SK-N-SH treated with all-trans-retinoic acid at 6 μM for 48 hours (cell line): Measurements from ENCODE around the gene ARAP1.
A peak's percentile ranks its signal among the peaks of the same experiment; 100 is the strongest.

Experiments used
- ATAC-seq: fragments of 200-7000 bp; cut with Tn5 transposase; 3 replicates; pipeline ENCODE4 v1.9.1; 2020; ENCODE audit warnings: mild to moderate bottlenecking, moderate library complexity
- BACH2 ChIP-seq: fragments of 250-450 bp; sonication (Bioruptor Pico); IDR thresholded peaks from 2 replicates; pipeline ENCODE4 v1.9.0; 2021; ENCODE audit warnings: mild to moderate bottlenecking, borderline replicate concordance
- CSDC2 ChIP-seq: fragments of 250-450 bp; sonication (Bioruptor Pico); IDR thresholded peaks from 2 replicates; pipeline ENCODE4 v1.5.0; 2020; ENCODE audit warnings: mild to moderate bottlenecking, moderate library complexity
- OSR1 ChIP-seq: fragments of 250-450 bp; sonication (Bioruptor Pico); IDR thresholded peaks from 2 replicates; pipeline ENCODE4 v1.8.0; 2022; ENCODE audit warnings: moderate library complexity, mild to moderate bottlenecking, inconsistent platforms
- RARB ChIP-seq: fragments of 250-450 bp; sonication (Bioruptor Pico); IDR thresholded peaks from 2 replicates; pipeline ENCODE4 v1.8.0; 2021; ENCODE audit warnings: mild to moderate bottlenecking, moderate library complexity
- TCF4 ChIP-seq: fragments of 250-450 bp; sonication (Bioruptor Pico); IDR thresholded peaks from 2 replicates; pipeline ENCODE4 v1.8.0; 2021; ENCODE audit warnings: mild to moderate bottlenecking, moderate library complexity, borderline replicate concordance
- TOX ChIP-seq: fragments of 250-450 bp; sonication (Bioruptor Pico); IDR thresholded peaks from 2 replicates; pipeline ENCODE4 v1.8.0; 2021; ENCODE audit warnings: mild to moderate bottlenecking, moderate library complexity, borderline replicate concordance
- ZC3H10 ChIP-seq: fragments of 250-450 bp; sonication (Bioruptor Pico); IDR thresholded peaks from 2 replicates; pipeline ENCODE4 v1.5.1; 2021; ENCODE audit warnings: mild to moderate bottlenecking, moderate library complexity
- ZNF565 ChIP-seq: fragments of 450-650 bp; formaldehyde crosslinking; conservative IDR thresholded peaks from 2 replicates; pipeline ENCODE4 v1.5.0; 2020; ENCODE audit warnings: low read depth, mild to moderate bottlenecking, moderate library complexity
- ZNF8 ChIP-seq: fragments of 450-650 bp; formaldehyde crosslinking; IDR thresholded peaks from 2 replicates; pipeline ENCODE4 v1.5.0; 2020; ENCODE audit warnings: mild to moderate bottlenecking, moderate library complexity
- TF ChIP-seq, protein P1 (sequence below): fragments of 250-450 bp; sonication (Bioruptor Pico); IDR thresholded peaks from 2 replicates; pipeline ENCODE4 v1.5.0; 2020; ENCODE audit warnings: mild to moderate bottlenecking, moderate library complexity
- TF ChIP-seq, protein P2 (sequence below): fragments of 250-450 bp; sonication (Bioruptor Pico); IDR thresholded peaks from 2 replicates; pipeline ENCODE4 v1.5.1; 2020; ENCODE audit warnings: low read depth, mild to moderate bottlenecking, moderate library complexity
- TF ChIP-seq, protein P3 (sequence below): fragments of 250-450 bp; sonication (Bioruptor Pico); IDR thresholded peaks from 2 replicates; pipeline ENCODE4 v1.8.0; 2020; ENCODE audit warnings: mild to moderate bottlenecking, moderate library complexity, borderline replicate concordance
- TF ChIP-seq, protein P4 (sequence below): fragments of 250-450 bp; sonication (Bioruptor Pico); IDR thresholded peaks from 2 replicates; pipeline ENCODE4 v1.8.0; 2021; ENCODE audit warnings: low read depth, mild to moderate bottlenecking, moderate library complexity, borderline replicate concordance

ARAP1 gene

DNA sequence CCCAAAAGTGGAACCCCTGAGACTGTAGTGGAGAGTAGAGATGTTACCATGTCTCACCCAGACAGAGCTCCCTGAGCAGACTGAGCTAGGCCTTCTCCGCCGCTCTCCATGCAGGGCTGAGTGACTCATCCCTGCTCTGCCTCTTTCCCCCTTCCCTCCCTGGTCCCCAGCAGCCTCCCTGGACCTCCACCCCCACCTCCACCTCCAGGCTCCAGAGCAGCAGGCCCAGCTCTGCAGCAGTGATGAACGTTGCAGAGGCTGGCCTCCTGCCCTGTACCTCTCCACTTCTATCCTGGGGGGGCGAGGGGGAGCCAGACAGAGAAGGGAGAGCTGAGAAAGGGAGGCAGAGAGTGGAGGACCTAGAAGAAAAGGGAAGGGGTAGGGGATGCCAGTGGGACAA lies 19.3 kb upstream of the ARAP1 start:
- peak; percentile 83 for ATAC-seq
- TF ChIP-seq, protein P1, sequence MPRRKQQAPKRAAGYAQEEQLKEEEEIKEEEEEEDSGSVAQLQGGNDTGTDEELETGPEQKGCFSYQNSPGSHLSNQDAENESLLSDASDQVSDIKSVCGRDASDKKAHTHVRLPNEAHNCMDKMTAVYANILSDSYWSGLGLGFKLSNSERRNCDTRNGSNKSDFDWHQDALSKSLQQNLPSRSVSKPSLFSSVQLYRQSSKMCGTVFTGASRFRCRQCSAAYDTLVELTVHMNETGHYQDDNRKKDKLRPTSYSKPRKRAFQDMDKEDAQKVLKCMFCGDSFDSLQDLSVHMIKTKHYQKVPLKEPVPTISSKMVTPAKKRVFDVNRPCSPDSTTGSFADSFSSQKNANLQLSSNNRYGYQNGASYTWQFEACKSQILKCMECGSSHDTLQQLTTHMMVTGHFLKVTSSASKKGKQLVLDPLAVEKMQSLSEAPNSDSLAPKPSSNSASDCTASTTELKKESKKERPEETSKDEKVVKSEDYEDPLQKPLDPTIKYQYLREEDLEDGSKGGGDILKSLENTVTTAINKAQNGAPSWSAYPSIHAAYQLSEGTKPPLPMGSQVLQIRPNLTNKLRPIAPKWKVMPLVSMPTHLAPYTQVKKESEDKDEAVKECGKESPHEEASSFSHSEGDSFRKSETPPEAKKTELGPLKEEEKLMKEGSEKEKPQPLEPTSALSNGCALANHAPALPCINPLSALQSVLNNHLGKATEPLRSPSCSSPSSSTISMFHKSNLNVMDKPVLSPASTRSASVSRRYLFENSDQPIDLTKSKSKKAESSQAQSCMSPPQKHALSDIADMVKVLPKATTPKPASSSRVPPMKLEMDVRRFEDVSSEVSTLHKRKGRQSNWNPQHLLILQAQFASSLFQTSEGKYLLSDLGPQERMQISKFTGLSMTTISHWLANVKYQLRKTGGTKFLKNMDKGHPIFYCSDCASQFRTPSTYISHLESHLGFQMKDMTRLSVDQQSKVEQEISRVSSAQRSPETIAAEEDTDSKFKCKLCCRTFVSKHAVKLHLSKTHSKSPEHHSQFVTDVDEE: no peak
- TF ChIP-seq TCF4 (CRISPR knock-in tag) (no peak), OSR1 (CRISPR knock-in tag) (no peak), RARB (CRISPR knock-in tag) (no peak), ZNF8 (CRISPR knock-in tag) (no peak), ZNF565 (no peak)
- TF ChIP-seq, protein P2, sequence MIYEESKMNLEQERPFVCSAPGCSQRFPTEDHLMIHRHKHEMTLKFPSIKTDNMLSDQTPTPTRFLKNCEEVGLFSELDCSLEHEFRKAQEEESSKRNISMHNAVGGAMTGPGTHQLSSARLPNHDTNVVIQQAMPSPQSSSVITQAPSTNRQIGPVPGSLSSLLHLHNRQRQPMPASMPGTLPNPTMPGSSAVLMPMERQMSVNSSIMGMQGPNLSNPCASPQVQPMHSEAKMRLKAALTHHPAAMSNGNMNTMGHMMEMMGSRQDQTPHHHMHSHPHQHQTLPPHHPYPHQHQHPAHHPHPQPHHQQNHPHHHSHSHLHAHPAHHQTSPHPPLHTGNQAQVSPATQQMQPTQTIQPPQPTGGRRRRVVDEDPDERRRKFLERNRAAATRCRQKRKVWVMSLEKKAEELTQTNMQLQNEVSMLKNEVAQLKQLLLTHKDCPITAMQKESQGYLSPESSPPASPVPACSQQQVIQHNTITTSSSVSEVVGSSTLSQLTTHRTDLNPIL (CRISPR knock-in tag): no peak
- TF ChIP-seq, protein P3, sequence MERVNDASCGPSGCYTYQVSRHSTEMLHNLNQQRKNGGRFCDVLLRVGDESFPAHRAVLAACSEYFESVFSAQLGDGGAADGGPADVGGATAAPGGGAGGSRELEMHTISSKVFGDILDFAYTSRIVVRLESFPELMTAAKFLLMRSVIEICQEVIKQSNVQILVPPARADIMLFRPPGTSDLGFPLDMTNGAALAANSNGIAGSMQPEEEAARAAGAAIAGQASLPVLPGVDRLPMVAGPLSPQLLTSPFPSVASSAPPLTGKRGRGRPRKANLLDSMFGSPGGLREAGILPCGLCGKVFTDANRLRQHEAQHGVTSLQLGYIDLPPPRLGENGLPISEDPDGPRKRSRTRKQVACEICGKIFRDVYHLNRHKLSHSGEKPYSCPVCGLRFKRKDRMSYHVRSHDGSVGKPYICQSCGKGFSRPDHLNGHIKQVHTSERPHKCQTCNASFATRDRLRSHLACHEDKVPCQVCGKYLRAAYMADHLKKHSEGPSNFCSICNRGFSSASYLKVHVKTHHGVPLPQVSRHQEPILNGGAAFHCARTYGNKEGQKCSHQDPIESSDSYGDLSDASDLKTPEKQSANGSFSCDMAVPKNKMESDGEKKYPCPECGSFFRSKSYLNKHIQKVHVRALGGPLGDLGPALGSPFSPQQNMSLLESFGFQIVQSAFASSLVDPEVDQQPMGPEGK (CRISPR knock-in tag): no peak

DNA sequence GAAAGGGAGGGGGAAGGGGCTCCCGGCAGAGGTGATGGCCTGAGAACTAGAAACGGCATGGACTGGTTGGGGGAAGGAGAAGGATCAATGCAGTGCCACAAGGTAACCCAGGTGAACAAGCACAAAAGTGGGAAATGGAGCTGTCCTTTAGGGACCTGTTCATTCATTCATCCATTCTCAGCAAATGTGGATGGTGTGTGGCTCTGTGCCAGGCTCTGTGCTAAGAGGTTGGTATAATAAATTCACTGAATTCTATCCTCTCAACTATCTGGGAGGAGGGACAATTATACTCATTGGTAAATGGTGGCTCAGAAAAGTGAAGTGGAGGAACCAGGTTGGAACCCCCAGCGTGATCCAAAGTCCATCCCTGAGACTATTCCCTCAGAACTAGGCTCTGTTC lies 18.6 kb upstream of the ARAP1 start:
- ATAC-seq: no peak
- TF ChIP-seq, protein P4, sequence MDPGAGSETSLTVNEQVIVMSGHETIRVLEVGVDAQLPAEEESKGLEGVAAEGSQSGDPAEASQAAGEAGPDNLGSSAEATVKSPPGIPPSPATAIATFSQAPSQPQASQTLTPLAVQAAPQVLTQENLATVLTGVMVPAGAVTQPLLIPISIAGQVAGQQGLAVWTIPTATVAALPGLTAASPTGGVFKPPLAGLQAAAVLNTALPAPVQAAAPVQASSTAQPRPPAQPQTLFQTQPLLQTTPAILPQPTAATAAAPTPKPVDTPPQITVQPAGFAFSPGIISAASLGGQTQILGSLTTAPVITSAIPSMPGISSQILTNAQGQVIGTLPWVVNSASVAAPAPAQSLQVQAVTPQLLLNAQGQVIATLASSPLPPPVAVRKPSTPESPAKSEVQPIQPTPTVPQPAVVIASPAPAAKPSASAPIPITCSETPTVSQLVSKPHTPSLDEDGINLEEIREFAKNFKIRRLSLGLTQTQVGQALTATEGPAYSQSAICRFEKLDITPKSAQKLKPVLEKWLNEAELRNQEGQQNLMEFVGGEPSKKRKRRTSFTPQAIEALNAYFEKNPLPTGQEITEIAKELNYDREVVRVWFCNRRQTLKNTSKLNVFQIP: no peak

DNA sequence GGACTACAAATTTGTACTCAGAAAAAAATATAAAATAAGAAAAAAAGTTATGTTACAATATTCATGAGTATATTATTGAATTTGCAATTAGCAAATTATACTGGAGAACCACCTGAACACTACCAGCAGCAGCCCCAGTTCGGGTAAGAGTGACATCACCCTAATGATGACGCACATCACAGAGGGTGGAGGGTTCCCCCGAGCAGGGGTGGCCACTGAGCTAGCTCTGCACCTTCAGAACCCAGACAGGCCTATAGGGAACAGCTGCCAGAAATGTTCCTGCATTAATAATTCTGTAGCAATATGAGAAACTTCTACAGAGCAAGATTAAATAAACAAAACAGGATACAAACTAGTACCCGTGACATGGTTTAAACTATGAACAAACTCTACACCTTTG lies 17.5 kb upstream of the ARAP1 start:
- no peak for ATAC-seq
- TF ChIP-seq OSR1 (CRISPR knock-in tag) (no peak), ZC3H10 (no peak), BACH2 (CRISPR knock-in tag) (no peak), ZNF565 (no peak), CSDC2 (no peak)
- TF ChIP-seq, protein P4: no peak
- TF ChIP-seq, protein P3 (CRISPR knock-in tag): no peak

DNA sequence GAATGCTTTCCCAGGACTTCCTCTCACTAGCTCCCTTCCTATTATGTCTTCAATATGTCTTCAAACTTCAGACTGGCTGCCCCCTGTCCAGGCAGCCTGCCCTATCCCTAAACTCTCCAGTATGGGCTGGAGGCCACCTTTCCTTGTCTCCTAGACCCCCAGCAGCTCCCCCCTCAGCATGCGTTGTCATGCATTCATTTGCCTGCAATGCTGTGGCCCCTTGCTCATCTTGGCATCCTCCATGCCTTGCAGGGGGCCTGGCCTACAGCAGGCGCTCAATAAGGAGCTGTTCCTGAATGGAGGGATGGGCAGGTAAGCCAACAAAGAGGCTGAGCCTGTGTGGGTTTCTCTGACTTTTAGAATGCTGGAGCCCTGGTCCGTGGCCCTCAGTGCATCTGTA lies 16.4 kb upstream of the ARAP1 start:
- no peak for ATAC-seq
- no peak for TF ChIP-seq BACH2 (CRISPR knock-in tag)
- TF ChIP-seq TOX (CRISPR knock-in tag): no peak
- TF ChIP-seq ZC3H10: no peak
- TF ChIP-seq, all 23 proteins: peak for 0
